HG03103 (cell line): ENCODE data around the gene MYBPC3.

Experiments used
- ATAC-seq: cut with Tn5 transposase; IDR thresholded peaks from one replicate; pipeline ENCODE4 v1.9.1; 2021; ENCODE audit warnings: low read depth; ENCODE audit not compliant: unreplicated experiment

The MYBPC3 gene

DNA sequence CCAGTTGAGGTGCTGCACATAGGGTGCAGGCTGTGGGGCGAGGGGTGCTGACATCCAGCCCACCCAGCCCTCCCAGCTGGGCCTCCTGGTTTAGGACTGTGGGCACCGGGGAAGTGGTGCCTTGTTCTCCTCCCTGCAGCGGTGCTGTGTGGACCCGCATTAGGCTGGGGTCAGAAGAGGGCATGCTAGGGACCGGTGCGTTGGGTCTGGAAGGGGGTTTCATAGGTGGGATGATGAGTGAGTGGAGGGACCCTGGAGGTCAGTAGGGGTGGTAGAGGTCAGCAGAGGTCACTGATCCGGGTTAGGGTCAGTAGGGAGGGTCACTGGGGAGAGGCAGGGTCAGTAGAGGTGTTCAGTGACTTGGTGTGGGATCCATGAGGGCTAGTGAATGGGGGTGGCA is 6.7 kb upstream of the MYBPC3 start:
- ATAC-seq, result no peak

DNA sequence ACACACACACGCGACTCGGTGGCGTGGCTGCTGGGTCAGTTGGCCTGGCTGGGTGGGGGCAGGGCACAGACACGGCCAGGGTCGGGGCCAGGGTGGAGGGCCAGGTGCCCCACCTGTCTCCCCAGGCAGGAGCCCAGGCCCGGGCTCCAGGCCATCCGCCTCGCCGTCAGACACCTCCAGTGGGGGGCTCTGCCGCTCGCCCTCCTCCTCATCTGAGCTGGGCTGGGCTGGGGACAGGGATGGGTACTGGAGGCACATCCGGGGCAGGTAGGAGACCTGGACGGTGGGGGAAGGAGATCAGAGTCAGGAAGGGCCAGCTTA is 6.2 kb upstream of the MYBPC3 start:
- ATAC-seq, result no peak

DNA sequence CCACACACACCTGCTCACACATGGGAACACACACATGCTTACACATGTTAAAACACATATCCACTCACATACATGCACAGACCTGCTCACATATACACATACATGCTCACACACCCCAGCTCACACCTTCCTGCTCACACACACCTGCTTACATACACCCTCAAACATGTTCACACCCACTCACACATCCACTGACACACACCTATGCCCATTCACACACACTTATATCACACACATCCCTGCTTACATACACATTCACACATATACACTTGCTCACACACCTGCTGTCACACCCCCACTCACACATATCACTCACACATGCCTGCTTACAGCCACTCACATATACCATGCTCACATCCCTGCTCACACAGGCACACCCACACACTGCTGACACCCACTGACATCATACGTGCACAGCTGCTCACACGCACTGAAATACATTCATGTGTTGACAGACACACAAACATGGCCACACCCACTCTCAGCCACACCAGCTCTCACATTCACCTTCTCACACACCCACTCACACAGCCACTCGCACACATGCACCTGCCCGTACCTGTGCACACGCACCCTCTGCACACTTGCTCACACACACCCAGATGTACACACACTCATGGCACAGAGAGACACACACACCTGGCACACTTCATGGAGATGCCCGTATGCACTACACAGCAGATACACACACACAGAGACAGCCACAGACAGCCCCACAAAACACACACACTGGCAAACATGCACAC is 5.7 kb upstream of the MYBPC3 start:
- ATAC-seq, result no peak

DNA sequence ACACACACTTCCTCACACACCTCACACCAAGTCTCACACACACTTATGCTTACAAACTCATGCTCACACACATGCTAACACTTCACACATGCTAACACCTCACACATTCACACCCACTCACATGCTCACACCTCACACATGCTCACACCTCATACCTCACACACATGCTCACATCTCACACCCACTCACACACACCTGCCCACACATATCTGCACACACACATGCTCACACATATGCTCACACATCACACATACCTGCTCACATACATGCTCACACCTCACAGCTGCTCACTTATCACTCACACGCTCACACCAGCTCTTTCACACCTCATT is 4.5 kb upstream of the MYBPC3 start:
- ATAC-seq, result no peak

DNA sequence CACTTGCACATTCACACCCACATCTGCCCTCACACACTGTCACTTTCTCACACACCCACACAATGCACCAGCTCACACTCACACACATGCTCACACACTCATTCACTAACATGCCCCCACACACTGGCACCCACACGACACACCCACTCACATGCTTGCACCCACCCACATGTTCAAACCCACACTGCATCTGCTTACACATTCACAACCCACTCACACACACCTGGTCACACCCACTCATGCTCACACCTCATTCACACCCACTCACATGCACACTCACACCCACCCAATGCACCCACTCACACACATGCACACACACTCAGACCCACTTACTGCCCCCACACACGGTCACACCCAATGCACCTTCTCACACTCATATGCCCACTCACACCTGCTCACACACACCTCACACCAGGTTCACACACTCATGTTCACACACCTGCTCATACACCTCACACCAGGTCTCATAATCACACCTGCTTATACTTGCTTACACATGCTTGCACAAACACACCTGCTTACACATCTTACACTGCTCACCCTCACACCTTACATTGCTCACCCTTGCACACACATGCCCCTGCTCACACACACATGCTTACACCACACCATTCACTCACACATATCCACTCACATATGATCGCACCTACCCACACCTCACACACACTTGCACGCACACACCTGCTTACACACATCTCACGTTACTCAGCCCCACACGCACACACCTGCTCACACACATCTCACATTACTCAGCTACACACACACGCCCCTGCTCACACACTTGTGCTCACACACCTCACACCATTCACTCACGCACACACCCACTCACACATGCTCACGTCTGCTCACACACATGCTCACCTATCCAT is 3.9 kb upstream of the MYBPC3 start:
- ATAC-seq, result no peak

DNA sequence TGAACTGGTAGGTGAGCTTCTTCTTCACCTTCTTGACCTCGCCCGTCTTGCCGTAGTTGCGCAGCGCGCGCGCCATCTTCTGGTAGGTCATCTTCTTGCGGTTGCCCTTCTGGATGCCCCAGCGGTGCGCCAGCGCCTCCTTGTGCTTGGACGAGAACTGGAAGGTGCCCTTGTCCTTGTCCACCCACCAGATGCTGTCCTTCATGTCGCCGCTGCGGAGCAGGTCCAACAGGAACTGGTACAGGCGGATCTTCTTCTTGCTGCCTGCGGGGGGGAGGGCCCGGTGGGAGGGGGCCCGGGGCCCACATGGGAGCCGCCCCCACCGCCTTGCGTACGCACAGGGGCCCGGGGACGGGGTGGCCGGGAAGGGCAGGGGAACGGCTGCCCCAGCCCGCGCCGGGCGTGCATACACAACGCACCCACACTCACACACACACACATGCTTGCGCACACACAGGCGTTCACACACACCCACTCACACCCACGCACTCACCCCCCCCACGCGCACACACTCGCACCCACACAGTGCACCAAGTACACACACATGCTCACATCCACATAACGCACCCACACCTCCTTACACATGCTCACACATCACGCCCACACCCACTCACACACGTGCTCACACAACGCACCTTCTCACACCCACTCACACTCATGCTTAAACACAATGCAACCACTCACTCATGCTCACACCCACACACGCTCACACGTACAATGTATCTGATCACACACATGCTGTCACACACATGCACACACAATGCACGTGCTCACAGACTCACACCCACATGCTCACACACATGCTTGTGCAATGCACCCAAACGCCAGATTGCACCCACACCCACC is 3.0 kb upstream of the MYBPC3 start:
- no peak for ATAC-seq

DNA sequence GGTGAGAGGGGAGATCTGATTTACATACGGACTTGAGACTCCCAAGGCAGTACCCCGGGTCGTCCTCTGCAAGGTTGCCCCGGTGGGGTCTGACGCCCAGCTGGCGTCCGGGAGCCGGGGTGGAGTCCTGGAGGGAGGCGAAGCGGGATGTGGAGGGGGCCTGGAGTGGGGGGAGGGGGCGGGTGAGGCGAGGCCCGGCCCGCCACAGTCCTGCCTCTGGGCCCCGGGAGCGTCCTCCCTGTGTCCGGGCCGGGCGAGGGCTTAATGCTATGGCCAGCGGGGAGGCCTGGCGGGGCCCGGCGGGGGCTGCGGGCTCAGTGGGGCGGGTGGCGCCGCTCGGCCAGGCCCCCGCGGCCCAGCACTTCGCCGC is 2.4 kb upstream of the MYBPC3 start:
- ATAC-seq, result no peak

DNA sequence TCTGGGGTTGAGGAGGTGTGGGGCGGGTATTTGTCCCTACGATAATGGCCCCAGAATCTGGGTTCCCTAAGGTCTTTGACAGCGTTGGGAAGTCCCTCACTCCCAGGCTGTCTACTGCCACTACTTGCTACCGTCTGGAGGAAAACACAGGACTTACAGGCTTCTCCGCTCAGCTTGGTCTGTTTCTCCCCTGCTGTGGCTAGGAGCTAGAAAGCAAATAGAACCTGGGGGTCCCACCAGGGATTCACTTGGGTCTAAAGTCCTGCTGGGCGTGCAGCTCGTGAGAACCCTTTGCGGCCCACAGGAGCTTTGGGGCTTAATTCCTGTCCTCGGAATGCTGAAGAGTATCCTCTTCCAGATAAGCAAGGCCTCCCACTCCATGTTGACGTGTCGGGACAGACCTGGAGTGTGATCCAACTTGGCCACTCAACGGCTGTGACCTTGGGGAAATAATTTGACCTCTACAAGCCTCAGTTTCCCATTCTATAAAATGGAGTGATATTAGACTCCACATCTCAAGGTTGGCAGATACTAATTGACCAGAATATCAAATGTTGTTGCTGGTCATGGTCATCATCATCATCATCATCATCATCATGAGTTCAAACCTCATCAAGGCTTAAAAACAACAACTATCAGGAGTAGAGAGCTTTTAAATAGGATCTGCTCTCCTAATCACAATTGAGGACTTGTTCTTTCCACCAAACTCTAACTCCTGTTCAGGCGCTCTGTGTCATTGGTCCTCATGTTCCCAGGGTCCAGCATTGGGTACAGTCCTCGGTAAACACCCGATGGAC is 1.7 kb upstream of the MYBPC3 start:
- ATAC-seq, result no peak

DNA sequence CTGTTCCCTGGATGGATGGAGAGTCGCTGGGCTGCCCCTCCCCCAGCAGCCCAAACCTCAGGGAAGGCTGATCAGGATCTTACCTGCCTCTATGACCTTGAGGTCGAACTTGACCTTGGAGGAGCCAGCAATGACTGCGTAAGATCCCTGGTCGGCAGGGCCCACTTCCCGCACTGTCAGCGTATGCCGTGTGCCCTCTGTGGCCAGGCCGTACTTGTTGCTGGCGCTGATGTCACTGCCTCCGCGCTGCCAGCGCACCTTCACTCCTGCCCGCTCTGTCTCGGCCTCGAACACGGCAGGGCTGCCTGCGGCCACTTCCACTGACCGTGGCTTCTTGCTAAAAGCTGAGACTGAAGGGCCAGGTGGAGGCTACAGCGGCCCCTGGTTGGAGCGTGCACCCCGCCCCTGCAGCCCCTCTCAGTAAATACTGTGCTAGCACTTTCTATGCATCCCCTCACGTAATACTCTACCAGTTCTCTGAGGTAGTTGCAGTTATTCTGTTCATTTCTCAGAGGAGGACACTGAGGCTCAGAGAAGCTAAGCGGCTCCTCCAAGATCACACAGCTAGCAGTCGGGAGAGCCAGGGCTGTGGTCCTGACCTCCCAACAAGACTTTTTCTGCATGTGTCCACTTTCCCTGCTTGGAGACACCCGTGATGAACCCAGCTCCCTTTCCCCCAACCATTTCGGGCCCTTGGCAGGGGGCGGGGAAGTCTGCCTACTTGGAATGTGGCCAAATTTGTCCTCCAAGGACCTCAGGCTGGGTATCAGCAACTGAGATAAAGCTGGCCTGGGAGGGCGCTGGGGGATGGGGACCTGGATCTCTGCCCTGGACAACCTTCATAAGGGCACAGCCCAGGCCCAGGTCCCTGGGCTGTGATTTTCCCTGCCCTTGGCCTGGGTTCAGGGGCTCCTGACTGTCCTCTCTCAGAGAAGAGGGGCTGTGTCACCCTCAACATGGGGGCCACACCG is 1.1 kb downstream of the MYBPC3 start:
- ATAC-seq, result no peak

DNA sequence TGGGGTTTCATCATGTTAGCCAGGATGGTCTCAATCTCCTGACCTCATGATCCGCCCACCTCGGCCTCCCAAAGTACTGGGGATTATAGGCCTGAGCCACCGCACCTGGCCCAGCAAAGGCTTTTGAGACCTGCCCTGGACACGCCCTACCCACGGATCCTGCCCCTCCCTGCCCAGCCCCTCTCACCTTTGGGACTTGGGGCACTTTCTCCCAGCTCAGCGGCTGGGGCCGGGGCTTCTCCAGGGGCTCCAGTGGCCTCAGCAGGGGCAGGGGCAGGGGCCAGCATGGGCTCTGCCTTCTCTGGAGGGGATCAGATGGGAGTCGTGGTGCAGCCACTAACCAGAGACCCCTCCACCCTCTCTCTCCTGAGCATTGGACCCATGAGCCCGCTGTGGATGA is 2.2 kb downstream of the MYBPC3 start:
- no peak for ATAC-seq

DNA sequence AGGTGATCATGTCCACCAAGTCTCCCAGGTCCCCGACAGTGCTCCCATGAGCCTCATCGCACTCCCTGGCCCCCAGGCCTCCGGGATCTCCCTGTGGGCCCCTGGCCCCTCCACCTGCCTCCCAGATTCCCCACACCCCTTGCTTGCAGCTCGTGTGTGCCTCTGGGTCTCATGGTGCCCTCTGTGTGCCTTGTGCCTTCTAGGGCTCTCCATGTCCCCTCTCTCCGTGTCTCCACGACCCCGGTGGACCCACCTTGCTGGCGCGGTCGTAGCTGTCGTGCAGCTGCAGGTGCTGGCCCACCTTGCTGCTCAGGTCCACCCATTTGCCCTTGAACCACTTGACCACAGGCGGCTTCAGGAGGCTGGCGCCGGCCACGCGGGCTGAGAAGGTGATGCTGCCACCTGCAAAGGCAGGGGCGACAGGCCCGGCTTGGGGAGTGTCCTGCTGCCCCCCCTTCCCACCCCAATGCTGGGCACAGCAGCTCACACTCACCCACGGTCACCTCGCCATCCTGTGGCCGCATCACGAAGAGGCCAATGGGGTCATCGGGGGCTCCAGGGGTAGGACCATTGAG is 2.9 kb downstream of the MYBPC3 start:
- ATAC-seq, result no peak

DNA sequence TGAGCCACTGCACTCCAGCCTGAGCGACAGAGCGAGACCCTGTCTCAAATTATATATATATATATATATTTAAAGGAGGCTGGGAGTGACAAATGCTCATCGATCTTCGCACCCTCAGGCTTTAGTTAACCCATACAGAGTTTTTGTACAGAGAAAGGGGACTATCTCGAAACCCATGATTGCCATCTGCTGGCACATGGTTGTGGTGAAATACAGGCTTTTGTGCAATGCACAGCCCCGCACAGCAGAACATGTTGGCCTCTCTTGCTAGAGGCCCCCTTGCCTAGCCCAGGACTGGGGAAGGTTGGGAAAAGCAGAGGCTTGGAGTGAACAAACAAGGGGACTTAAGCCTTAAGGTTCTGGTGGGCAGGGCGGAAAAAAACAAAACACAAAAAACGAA is 3.6 kb downstream of the MYBPC3 start:
- ATAC-seq, result no peak

DNA sequence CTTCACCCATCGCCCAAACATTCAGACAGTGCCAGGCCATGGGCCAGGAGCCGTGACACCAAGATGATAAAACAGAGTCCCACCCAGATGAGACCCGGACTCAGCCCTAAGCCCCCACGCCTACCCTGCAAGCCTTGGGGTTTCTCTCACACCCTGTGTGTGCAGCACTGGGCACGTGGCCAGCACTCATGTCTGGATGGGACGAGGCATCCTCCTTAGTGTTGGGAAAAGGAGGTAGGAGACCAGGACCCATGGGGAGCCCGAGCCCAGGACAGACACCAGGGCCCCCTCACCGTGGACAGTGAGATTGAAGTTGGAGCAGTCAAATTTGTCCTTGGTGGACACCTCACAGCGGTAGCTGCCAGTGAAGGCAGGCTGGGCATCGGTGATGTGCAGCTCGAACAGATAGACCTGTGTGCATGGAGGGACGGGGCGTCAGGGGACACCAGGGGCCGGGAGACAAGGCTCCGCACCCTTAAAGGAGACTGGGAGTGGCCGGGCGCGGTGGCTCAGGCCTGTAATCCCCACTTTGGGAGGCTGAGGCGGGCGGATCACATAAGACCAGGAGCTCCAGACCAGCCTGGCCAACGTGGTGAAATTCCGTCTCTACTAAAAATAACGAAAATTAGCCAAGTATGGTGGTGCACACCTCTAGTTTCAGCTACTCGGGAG is 4.2 kb downstream of the MYBPC3 start:
- no peak for ATAC-seq

DNA sequence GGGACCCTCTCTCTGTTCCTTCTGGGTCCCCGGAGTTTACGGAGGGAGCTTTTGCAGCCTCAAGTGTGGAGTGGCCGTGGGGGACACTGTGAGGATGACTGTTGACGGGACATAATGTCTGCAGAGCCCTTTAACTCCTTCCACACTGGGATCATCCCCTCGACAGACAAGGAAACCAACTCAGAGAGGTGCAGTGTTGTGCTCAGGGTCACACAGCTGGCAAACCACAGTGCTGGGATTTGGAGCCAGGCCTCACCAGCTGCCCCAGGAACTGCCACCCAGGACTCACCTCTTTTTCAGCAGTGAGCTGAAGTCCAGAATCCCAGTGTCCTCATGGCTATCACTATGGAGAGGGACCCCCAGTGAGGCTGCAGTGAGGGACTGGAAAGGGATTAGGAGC is 5.4 kb downstream of the MYBPC3 start:
- ATAC-seq, result no peak

DNA sequence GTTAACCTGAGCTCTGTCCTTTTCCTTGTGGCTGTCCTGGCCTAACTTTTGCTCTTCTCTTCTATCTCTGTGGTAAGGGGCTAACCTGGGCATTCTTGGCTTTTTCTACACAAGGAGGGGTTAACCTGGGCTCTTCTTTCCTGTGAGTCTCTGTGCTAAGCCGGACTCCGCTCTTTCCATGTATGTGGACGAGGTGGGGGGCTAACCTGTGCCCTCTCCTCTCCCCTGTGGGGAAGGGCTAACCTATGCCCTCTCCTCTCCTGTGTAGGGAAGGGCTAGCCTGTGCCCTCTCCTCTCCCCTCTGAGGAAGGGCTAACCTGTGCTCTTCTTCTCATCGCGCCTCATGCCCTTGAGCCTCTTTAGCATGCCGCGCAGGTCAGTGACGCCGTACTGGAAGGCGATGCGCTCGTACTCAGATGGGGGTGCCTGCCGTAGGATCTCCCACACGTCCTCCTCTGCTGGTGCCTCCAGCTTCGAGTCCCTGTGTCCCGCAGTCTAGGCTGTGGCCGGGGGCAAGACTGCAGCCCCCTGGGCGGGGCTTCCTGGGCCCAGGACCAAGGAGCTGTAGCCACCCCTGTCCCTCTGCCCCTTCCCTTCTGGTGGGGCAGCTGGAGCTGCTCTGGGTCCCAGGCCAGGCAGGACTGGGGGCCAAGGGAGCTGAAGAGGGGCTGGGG is 6.5 kb downstream of the MYBPC3 start:
- no peak for ATAC-seq

DNA sequence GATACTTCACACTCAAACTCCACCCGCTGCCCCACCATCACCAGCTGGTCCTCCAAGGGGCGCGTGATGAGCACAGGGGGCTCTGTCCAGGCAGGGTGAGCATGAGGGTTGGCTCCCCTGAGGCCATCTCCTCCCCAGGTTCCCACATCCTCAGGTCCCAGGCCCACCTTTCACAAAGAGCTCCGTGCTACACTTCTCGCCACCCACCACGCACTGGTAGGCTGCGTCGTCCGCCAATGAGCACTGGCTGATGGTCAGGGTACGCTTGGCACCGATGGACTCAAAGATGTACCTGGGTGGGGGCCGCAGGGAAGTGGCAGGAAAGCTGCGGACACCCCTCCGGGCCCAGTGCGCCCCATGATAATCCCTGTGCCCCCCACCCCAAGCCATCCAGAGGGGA is 9.6 kb downstream of the MYBPC3 start:
- ATAC-seq, result no peak

DNA sequence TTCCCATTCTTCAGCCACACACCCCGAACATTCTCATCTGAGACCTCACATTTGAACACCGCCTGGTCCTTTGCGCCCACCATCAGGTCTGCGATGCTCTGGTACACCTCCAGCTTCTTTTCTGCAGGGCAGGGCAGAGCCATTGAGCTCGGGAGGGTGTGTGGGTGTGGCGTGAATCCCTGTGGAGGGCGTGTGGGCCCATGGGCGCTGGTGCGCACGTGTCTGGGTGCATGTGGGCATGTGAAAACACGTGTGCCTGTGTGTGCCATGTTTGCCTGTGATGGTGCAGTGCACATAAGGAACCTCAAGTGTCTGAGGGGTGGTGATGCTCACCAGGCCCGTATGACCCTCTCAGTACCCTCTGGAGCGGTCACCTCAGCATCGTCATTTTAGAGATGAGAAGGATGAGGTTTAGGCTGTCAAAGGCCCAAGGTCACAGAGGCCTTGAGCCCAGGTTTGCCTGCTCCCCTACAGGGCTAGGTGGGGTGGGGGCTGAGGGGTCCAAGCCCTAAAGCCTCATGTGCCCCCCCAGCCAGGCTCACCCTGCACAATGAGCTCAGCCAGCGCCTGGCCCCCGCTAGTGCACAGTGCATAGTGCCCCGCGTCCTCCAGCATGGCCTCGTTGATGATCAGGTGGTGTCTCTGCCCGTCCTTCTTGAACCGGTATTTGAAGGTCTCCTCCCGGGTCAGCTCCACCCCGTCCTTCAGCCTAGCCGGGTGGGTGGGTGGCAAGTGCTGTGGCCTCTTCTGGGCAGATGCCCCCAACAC is 10.3 kb downstream of the MYBPC3 start:
- ATAC-seq, result no peak
